Gastroesophageal sphincter (tissue), 3 donors: ENCODE data around the gene ATP6V0B.

Experiments used
- CTCF ChIP-seq, 4 experiments: fragments of 200-600 bp in 2 of 4; fragments of 450-650 bp in 2 of 4; sonication (generic) in 1 of 4; IDR thresholded peaks; one replicate each; pipeline ENCODE4 v1.5.1; 2017 to 2019; ENCODE audit warnings: antibody characterized with exemption in 4 of 4, mild to moderate bottlenecking in 2 of 4, moderate library complexity in 2 of 4
- EP300 ChIP-seq: sonication (generic); formaldehyde crosslinking; IDR thresholded peaks from one replicate; pipeline ENCODE4 v1.6.1; 2017; ENCODE audit warnings: antibody characterized with exemption, mild to moderate bottlenecking
- POLR2A ChIP-seq, 2 donors: fragments of 450-650 bp; IDR thresholded peaks; one replicate each; pipeline ENCODE4 v1.6.1; 2017; ENCODE audit warnings: antibody characterized with exemption in 2 of 2, mild to moderate bottlenecking in 2 of 2, moderate library complexity in 1 of 2
- POLR2AphosphoS5 ChIP-seq: sonication (generic); formaldehyde crosslinking; IDR thresholded peaks from one replicate; pipeline ENCODE4 v1.6.1; 2017; ENCODE audit warnings: antibody characterized with exemption

GRCh38 chr1:43935711-43936427 lies 38.9 kb upstream of the ATP6V0B start:
- no peak for TF ChIP-seq CTCF (IDR thresholded peaks at IDR 0.05)
- no peak for TF ChIP-seq POLR2A (IDR thresholded peaks at IDR 0.05)
- TF ChIP-seq EP300, result no peak
- no peak for TF ChIP-seq POLR2AphosphoS5
